Measurements from ENCODE around the gene SCGB1C1.

GRCh38 chr11:235180-235579, 42.3 kb downstream of the SCGB1C1 start:
- TF ChIP-seq POLR2AphosphoS5 (IDR thresholded peaks at IDR 0.05; ENCODE audit: low read depth, low read length) (no peak), POLR2A (IDR thresholded peaks at IDR 0.05; ENCODE audit: borderline replicate concordance, extremely low read depth, insufficient read depth, insufficient read length) (no peak), CTCF (IDR thresholded peaks at IDR 0.05 in 2 of 3, conservative IDR thresholded peaks at IDR 0.05 in 1 of 3; ENCODE audit: borderline replicate concordance in 1 of 3, insufficient read depth in 1 of 3, low read depth in 2 of 3, low read length in 2 of 3) (no peak), MAX (IDR thresholded peaks at IDR 0.05) (no peak), ELF1 (IDR thresholded peaks at IDR 0.05; ENCODE audit: borderline replicate concordance, low read depth) (no peak)
